ENCODE measurements around the gene ENPP1. TPM values are rescaled to one million over a fixed set of nuclear protein-coding genes. Genes with fewer than 3 reads are reported as not detected.

The ENPP1 gene
- total RNA-seq, 1 donor from 2014 or later, result 8.1 TPM

DNA sequence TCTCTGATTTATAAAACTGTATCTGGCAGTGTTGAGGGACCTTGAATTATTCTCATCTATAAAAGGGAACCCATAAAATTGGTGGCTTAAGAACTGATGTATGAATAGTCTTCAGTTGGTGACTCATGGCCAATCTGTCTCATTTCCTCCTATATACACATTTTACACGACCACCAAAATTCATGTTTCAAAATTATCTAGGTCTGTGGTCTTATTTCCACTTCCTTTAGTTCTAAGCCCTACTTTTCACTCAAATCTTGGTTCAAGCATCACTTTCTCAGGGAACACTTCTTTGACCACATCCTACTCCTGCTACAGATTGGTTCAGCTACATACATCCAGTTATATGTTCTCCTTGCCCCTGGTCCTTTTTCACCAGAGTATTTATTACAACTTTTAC is 18.6 kb upstream of the ENPP1 start:
- Mint-ChIP-seq H3K27ac (ENCODE audit: unreplicated experiment) (no peak overlapping the region), H3K36me3 (ENCODE audit: low read depth) (no peaks in the 10 kb centered on the region), H3K4me3 (ENCODE audit: unreplicated experiment) (no peak overlapping the region), H3K27me3 (ENCODE audit: low read depth) (no peaks in the 10 kb centered on the region), H3K4me1 (ENCODE audit: low read depth) (no peaks in the 10 kb centered on the region), H3K9me3 (ENCODE audit: low read depth) (no peaks in the 10 kb centered on the region)
- DNase-seq (ENCODE audit: low spot score), result no peak
- no peak for TF ChIP-seq CTCF (IDR thresholded peaks at IDR 0.05)

GRCh38 chr6:131791476-131791875 is 16.3 kb upstream of the ENPP1 start:
- H3K4me3 Mint-ChIP-seq (ENCODE audit: unreplicated experiment), result no peak overlapping the region
- no peak overlapping the region for H3K27ac Mint-ChIP-seq (ENCODE audit: unreplicated experiment)
- no peak for TF ChIP-seq CTCF (IDR thresholded peaks at IDR 0.05)
- no peaks in the 10 kb centered on the region for H3K4me1 Mint-ChIP-seq (ENCODE audit: low read depth)
- no peak for DNase-seq (ENCODE audit: low spot score)
- H3K27me3 Mint-ChIP-seq (ENCODE audit: low read depth), result no peaks in the 10 kb centered on the region
- no peaks in the 10 kb centered on the region for H3K9me3 Mint-ChIP-seq (ENCODE audit: low read depth)
- no peaks in the 10 kb centered on the region for H3K36me3 Mint-ChIP-seq (ENCODE audit: low read depth)

- Mint-ChIP-seq H3K9me3 (ENCODE audit: low read depth) (no peaks in the 10 kb centered on the region), H3K27me3 (ENCODE audit: low read depth) (no peaks in the 10 kb centered on the region), H3K36me3 (ENCODE audit: low read depth) (no peaks in the 10 kb centered on the region), H3K4me1 (ENCODE audit: low read depth) (no peaks in the 10 kb centered on the region), H3K27ac (ENCODE audit: unreplicated experiment) (no peak overlapping the region), H3K4me3 (ENCODE audit: unreplicated experiment) (no peak overlapping the region)
- no peak for DNase-seq (ENCODE audit: low spot score)
- no peak for TF ChIP-seq CTCF (IDR thresholded peaks at IDR 0.05)
Observed at GRCh38 chr6:131792091-131792496, 15.7 kb upstream of the ENPP1 start.

GRCh38 chr6:131795366-131795765 is 12.5 kb upstream of the ENPP1 start:
- Mint-ChIP-seq H3K36me3 (ENCODE audit: low read depth) (no peaks in the 10 kb centered on the region), H3K4me1 (ENCODE audit: low read depth) (no peaks in the 10 kb centered on the region), H3K27ac (ENCODE audit: unreplicated experiment) (no peak overlapping the region), H3K27me3 (ENCODE audit: low read depth) (no peaks in the 10 kb centered on the region), H3K9me3 (ENCODE audit: low read depth) (no peaks in the 10 kb centered on the region), H3K4me3 (ENCODE audit: unreplicated experiment) (no peak overlapping the region)
- no peak for TF ChIP-seq CTCF (IDR thresholded peaks at IDR 0.05)
- DNase-seq (ENCODE audit: low spot score), result no peak

DNA sequence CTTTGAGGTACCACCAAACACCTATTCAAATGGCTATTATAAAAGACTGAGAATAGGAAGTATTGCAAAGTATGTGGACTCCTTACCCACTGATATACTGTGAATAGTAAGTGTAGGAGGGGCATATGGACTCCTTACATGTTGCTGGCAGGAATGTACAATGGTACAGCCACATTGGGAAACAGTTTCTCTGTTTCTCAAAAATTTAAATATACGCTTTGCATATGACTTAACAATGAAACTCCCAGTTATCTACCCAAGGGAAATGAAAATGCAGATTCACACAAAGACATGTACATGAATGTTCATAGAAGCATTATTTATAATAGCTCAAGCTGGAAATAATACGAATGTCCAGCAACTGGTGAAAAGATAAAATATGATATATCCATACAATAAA is 5.5 kb upstream of the ENPP1 start:
- no peak overlapping the region for H3K27ac Mint-ChIP-seq (ENCODE audit: unreplicated experiment)
- no peaks in the 10 kb centered on the region for H3K9me3 Mint-ChIP-seq (ENCODE audit: low read depth)
- DNase-seq (ENCODE audit: low spot score), result no peak
- no peaks in the 10 kb centered on the region for H3K27me3 Mint-ChIP-seq (ENCODE audit: low read depth)
- peaks cover 6% of the 10 kb centered on the region for H3K4me1 Mint-ChIP-seq (ENCODE audit: low read depth)
- H3K36me3 Mint-ChIP-seq (ENCODE audit: low read depth), result no peaks in the 10 kb centered on the region
- TF ChIP-seq CTCF (IDR thresholded peaks at IDR 0.05), result no peak
- H3K4me3 Mint-ChIP-seq (ENCODE audit: unreplicated experiment), result no peak overlapping the region

Data from chondrocyte (in vitro differentiated cells).